Spleen (tissue), 11 donors: ENCODE results near the gene PBRM1. TPM values are rescaled to one million over a fixed set of nuclear protein-coding genes. Genes with fewer than 3 reads are reported as not detected.
"Not testable (repeated sequence)": the region's sequence is repeated elsewhere in the genome, so short reads cannot be mapped to it uniquely, and the experiment has no call there.

Experiments used
- DNase-seq: peaks from one replicate; pipeline ENCODE4 v3.0.0-alpha.2; 2020
- H3K27ac ChIP-seq, 8 donors: fragments of 200-600 bp; sonication (generic) in 7 of 8; 1 replicate in 4 of 8; 2 replicates in 4 of 8; pipeline versions ENCODE4 v1.5.0 to v1.8.0; 2016 to 2021; ENCODE audit warnings: inconsistent platforms in 4 of 8, mild to moderate bottlenecking in 4 of 8, moderate library complexity in 1 of 8
- H3K27me3 ChIP-seq, 7 donors: fragments of 200-600 bp; sonication (generic) in 6 of 7; replicated peaks in 1 of 7; 1 replicate in 4 of 7; 2 replicates in 3 of 7; pipeline versions ENCODE4 v1.5.0 to v1.8.0; 2016 to 2021; ENCODE audit warnings: inconsistent platforms in 3 of 7, mild to moderate bottlenecking in 1 of 7
- H3K36me3 ChIP-seq, 6 donors: fragments of 200-600 bp; sonication (generic) in 5 of 6; 1 replicate in 4 of 6; 2 replicates in 2 of 6; pipeline versions ENCODE4 v1.5.0 to v1.8.0; 2016 to 2021; ENCODE audit warnings: inconsistent platforms in 2 of 6
- H3K4me1 ChIP-seq, 6 donors: fragments of 200-600 bp; sonication (generic) in 5 of 6; 1 replicate in 3 of 6; 2 replicates in 3 of 6; pipeline versions ENCODE4 v1.5.0 to v1.8.0; 2016 to 2021; ENCODE audit warnings: inconsistent platforms in 3 of 6
- H3K4me3 ChIP-seq, 8 donors: fragments of 200-600 bp; sonication (generic) in 7 of 8; 1 replicate in 4 of 8; 2 replicates in 4 of 8; pipeline versions ENCODE4 v1.5.0 to v1.8.0; 2016 to 2021; ENCODE audit warnings: inconsistent platforms in 4 of 8, mild to moderate bottlenecking in 4 of 8, moderate library complexity in 2 of 8
- H3K9me3 ChIP-seq, 8 donors: fragments of 200-600 bp; sonication (generic) in 7 of 8; 1 replicate in 4 of 8; 2 replicates in 4 of 8; pipeline versions ENCODE4 v1.5.0 to v1.8.0; 2016 to 2021; ENCODE audit warnings: inconsistent platforms in 4 of 8
- POLR2A ChIP-seq, 3 donors: fragments of 450-650 bp; IDR thresholded peaks; one replicate each; pipeline ENCODE4 v1.5.1; 2017; ENCODE audit warnings: antibody characterized with exemption in 3 of 3, mild to moderate bottlenecking in 1 of 3
- POLR2AphosphoS5 ChIP-seq, 3 donors: sonication (generic); formaldehyde crosslinking; IDR thresholded peaks; one replicate each; pipeline ENCODE4 v1.5.1; 2017; ENCODE audit warnings: antibody characterized with exemption in 3 of 3
- WGBS, 5 donors: extraction: QIAGEN DNeasy Blood & Tissue Kit in 3 of 5; methylation state at CpG; one replicate each; pipeline versions ENCODE4 v1.1.5 to v1.1.7; 2013 to 2018; 5-methylcytosine and 5-hydroxymethylcytosine counted together
- intact Hi-C: fragments of 100-400 bp; cut with DNase I; formaldehyde crosslinking; loops from one replicate; pipeline ENCODE4 v1.15.0; 2023; ENCODE audit warnings: low total_unique reads
- polyA plus RNA-seq, 3 donors: library from polyadenylated mRNA; stranded (reverse); fragments of 200-250 nt; gene quantifications; one replicate each; pipeline ENCODE4 v1.2.1, GENCODE V29; 2013
- total RNA-seq, 7 donors: library from RNA; depleted of rRNA in 3 of 7; stranded (reverse); fragments of >200 nt in 3 of 7; fragmentation: NEBNext Ultra II Directional in 4 of 7; extraction: Animal tissue kit (Norgen Biotek cat#: 25700) in 4 of 7; gene quantifications; one replicate each; pipeline versions ENCODE4 v1.1.0 to v1.2.1, GENCODE V29; 2016 to 2021
- TF ChIP-seq, protein P1 (sequence below), 11 experiments: fragments of 200-600 bp in 7 of 11; fragments of 450-650 bp in 4 of 11; sonication (generic) in 4 of 11; IDR thresholded peaks in 8 of 11; conservative IDR thresholded peaks in 3 of 11; 1 replicate in 7 of 11; 2 replicates in 4 of 11; pipeline versions ENCODE4 v1.4.0 to v1.8.0; 2016 to 2021; ENCODE audit warnings: antibody characterized with exemption in 11 of 11, inconsistent platforms in 4 of 11, mild to moderate bottlenecking in 1 of 11
- donor health status: healthy with polysubstance abuse.
- donor health status: DM: no; HTN: no; CAD: no; lungs with moderate emphysema.
- donor health status: DM: no; HTN: no; CAD: no.
- donor health status: Bipolar disorder and iron deficiency.
- donor health status: healthy.
- donor health status: DM: no; HTN: no; CAD: no.
- donor health status: DM: yes; HTN: yes; CAD: no.

Gene PBRM1
- total and polyA plus RNA-seq, 10 donors: 5.7 to 125 (median 69.5) TPM

DNA sequence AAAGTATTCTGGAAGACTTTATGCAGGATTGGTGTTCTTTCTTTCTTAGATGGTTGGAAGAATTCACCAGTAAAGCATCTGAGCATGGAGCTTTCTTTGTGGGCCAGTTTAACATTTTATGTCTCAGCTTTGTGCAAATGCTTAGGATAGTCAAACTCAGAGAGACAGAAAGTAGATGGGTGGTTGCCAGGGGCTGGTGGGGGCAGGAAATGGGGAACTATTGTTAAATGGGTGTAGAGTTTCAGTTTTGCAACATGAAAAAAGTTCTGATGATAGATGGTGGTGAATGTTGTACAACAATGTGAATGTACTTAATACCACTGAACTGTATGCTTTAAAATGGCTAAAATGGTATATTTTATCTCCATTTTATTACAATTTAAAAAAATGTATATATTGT is 45.0 kb upstream of the PBRM1 start:
- DNase-seq: no peak
- Histone ChIP-seq H3K27me3 (no peaks in the 10 kb centered on the region), H3K4me1 (no peaks in the 10 kb centered on the region), H3K27ac (no peak overlapping the region), H3K36me3 (peaks cover 0 to 85% (median 42%) of the 10 kb centered on the region in 6 donors), H3K4me3 (no peak overlapping the region), H3K9me3 (peaks cover 0 to 48% (median 31%) of the 10 kb centered on the region in 8 donors)
- intact Hi-C loops: no loop called here
- TF ChIP-seq, protein P1, sequence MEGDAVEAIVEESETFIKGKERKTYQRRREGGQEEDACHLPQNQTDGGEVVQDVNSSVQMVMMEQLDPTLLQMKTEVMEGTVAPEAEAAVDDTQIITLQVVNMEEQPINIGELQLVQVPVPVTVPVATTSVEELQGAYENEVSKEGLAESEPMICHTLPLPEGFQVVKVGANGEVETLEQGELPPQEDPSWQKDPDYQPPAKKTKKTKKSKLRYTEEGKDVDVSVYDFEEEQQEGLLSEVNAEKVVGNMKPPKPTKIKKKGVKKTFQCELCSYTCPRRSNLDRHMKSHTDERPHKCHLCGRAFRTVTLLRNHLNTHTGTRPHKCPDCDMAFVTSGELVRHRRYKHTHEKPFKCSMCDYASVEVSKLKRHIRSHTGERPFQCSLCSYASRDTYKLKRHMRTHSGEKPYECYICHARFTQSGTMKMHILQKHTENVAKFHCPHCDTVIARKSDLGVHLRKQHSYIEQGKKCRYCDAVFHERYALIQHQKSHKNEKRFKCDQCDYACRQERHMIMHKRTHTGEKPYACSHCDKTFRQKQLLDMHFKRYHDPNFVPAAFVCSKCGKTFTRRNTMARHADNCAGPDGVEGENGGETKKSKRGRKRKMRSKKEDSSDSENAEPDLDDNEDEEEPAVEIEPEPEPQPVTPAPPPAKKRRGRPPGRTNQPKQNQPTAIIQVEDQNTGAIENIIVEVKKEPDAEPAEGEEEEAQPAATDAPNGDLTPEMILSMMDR (IDR thresholded peaks at IDR 0.05 in 8 of 11, conservative IDR thresholded peaks at IDR 0.05 in 3 of 11): no peak
- no peak for TF ChIP-seq POLR2A (IDR thresholded peaks at IDR 0.05)
- no peak for TF ChIP-seq POLR2AphosphoS5 (IDR thresholded peaks at IDR 0.05)

DNA sequence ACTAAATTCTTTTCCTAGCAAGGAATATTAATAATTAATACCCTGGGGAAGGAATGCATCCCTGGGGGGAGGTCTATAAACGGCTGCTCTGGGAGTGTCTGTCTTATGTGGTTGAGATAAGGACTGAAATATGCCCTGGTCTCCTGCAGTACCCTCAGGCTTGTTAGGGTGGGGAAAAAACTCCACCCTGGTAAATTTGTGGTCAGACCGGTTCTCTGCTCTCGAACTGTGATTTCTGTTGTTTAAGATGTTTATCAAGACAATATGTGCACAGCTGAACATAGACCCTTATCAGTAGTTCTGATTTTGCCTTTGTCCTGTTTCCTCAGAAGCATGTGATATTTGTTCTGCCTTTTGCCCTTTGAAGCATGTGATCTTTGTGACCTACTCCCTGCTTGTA is 43.0 kb upstream of the PBRM1 start:
- intact Hi-C loops, DNase-seq, H3K27ac ChIP-seq, H3K4me3 ChIP-seq, H3K4me1 ChIP-seq, H3K27me3 ChIP-seq: not testable (repeated sequence)
- peaks cover 0 to 65% (median 29%) of the 10 kb centered on the region in 6 donors for H3K36me3 ChIP-seq
- WGBS, 5 donors: 57 to 97% (median 92%) methylated on average over 3 of the region's 3 CpGs
- H3K9me3 ChIP-seq: peaks cover 0 to 43% (median 30%) of the 10 kb centered on the region in 8 donors

DNA sequence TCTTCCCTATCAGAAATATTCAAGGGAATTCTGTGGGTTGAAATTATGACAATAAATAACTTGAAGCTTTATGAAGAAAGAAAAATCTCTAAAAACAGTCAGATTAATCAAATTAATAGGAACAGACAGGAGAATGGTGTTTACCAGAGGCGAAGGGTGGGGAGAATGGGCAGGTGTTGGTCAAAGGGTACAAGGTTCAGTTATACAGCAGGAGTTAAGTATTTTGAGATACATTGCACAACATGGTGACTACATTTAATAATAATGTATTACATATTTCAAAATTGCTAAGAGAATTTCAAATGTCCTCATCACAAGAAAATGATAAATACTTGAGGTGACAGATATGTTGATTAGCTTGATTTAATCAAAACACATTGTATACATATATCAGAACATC is 38.8 kb upstream of the PBRM1 start:
- no peak overlapping the region for H3K4me3 ChIP-seq
- intact Hi-C loops: no loop called here
- H3K27me3 ChIP-seq: no peaks in the 10 kb centered on the region
- 90 to 100% (median 98%) methylated on average over 1 of the region's 1 CpG for WGBS, 5 donors
- peaks cover 0 to 27% (median 22%) of the 10 kb centered on the region in 8 donors for H3K9me3 ChIP-seq
- no peak overlapping the region for H3K27ac ChIP-seq
- DNase-seq: no peak
- H3K4me1 ChIP-seq: peaks cover 0 to 31% (median 19%) of the 10 kb centered on the region in 6 donors
- no peak for TF ChIP-seq POLR2AphosphoS5 (IDR thresholded peaks at IDR 0.05)
- TF ChIP-seq, protein P1 (IDR thresholded peaks at IDR 0.05 in 8 of 11, conservative IDR thresholded peaks at IDR 0.05 in 3 of 11): no peak
- TF ChIP-seq POLR2A (IDR thresholded peaks at IDR 0.05): no peak
- peaks cover 0 to 39% (median 3%) of the 10 kb centered on the region in 6 donors for H3K36me3 ChIP-seq

DNA sequence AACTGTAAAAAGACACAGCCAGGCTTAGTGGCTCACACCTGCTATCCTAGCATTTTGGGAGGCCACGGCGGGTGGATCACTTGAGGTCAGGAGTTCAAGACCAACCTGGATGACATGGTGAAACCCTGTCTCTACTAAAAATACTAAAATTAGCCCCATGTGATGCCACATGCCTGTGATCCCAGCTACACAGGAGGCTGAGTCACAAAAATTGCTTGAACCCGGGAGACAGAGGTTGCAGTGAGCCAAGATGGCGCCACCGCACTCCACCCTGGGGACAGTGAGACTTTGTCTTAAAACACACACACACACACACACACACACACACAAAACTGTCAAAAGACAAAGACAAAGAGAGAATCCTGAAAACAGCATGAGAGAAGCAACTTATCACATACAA is 38.2 kb upstream of the PBRM1 start:
- no peaks in the 10 kb centered on the region for H3K27me3 ChIP-seq
- TF ChIP-seq POLR2AphosphoS5 (IDR thresholded peaks at IDR 0.05): no peak
- TF ChIP-seq, protein P1 (IDR thresholded peaks at IDR 0.05 in 8 of 11, conservative IDR thresholded peaks at IDR 0.05 in 3 of 11): no peak
- no peak for TF ChIP-seq POLR2A (IDR thresholded peaks at IDR 0.05)

DNA sequence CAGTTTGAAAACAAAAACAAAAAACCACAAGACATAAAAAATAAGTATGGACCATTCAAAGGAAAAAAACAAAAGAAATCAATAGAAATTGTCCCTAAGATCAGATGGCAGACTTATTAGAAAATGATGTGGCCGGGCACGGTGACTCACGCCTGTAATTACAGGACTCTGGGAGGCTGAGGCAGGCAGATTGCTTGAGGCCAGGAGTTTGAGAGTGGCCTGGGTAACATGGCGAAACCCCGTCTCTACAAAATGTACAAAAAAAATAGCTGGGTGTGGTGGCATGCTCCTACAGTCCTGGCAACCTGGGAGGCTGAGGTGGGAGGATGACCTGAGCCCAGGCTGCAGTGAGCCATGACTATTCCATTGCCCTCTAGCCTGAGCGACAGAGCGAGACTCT is 36.8 kb upstream of the PBRM1 start:
- Histone ChIP-seq H3K9me3 (peaks cover 0 to 18% (median 10%) of the 10 kb centered on the region in 8 donors), H3K27ac (no peak overlapping the region), H3K27me3 (no peaks in the 10 kb centered on the region), H3K36me3 (peaks cover 0 to 31% (median 3%) of the 10 kb centered on the region in 6 donors), H3K4me1 (peaks cover 0 to 31% (median 19%) of the 10 kb centered on the region in 6 donors), H3K4me3 (no peak overlapping the region)
- WGBS, 5 donors: 90 to 98% (median 94%) methylated on average over 7 of the region's 7 CpGs
- no peak for DNase-seq
- TF ChIP-seq, protein P1 (IDR thresholded peaks at IDR 0.05 in 8 of 11, conservative IDR thresholded peaks at IDR 0.05 in 3 of 11): no peak
- TF ChIP-seq POLR2A (IDR thresholded peaks at IDR 0.05) (no peak), POLR2AphosphoS5 (IDR thresholded peaks at IDR 0.05) (no peak)
- intact Hi-C loops: no loop called here

More for the DNA sequence above, 38.2 kb upstream of the PBRM1 start:
- Histone ChIP-seq H3K27ac (no peak overlapping the region), H3K4me1 (peaks cover 0 to 31% (median 19%) of the 10 kb centered on the region in 6 donors), H3K36me3 (peaks cover 0 to 39% (median 3%) of the 10 kb centered on the region in 6 donors), H3K4me3 (no peak overlapping the region), H3K9me3 (peaks cover 0 to 27% (median 20%) of the 10 kb centered on the region in 8 donors)
- DNase-seq: no peak
- intact Hi-C loops: no loop called here
- 93 to 100% (median 99%) methylated on average over 5 of the region's 5 CpGs for WGBS, 5 donors
